ENCODE results near the gene FBXL17.

Gene FBXL17

GRCh38 chr5:107950776-107951175 lies 431.1 kb downstream of the FBXL17 start:
- DNase-seq (ENCODE audit: low read depth): no peak

- DNase-seq (ENCODE audit: low read depth): peak; percentile 4
Measured at GRCh38 chr5:107949688-107950341, 432.1 kb downstream of the FBXL17 start.

GRCh38 chr5:107948377-107948776 lies 433.5 kb downstream of the FBXL17 start:
- no peak for DNase-seq (ENCODE audit: low read depth)

- no peak for DNase-seq (ENCODE audit: low read depth)
Measured at GRCh38 chr5:107945061-107945460, 436.8 kb downstream of the FBXL17 start.

GRCh38 chr5:107943923-107944322 lies 438.0 kb downstream of the FBXL17 start:
- DNase-seq (ENCODE audit: low read depth): no peak

GRCh38 chr5:107941036-107941435 lies 440.9 kb downstream of the FBXL17 start:
- no peak for DNase-seq (ENCODE audit: low read depth)

GRCh38 chr5:107937651-107938355 lies 444.1 kb downstream of the FBXL17 start:
- no peak for DNase-seq (ENCODE audit: low read depth)

- no peak for DNase-seq (ENCODE audit: low read depth)
Measured at GRCh38 chr5:107937204-107937603, 444.7 kb downstream of the FBXL17 start.

GRCh38 chr5:107936515-107936914 lies 445.4 kb downstream of the FBXL17 start:
- no peak for DNase-seq (ENCODE audit: low read depth)

GRCh38 chr5:107935645-107936044 lies 446.3 kb downstream of the FBXL17 start:
- DNase-seq (ENCODE audit: low read depth): no peak

- no peak for DNase-seq (ENCODE audit: low read depth)
Measured at GRCh38 chr5:107933326-107933725, 448.6 kb downstream of the FBXL17 start.

GRCh38 chr5:107930891-107931290 lies 451.0 kb downstream of the FBXL17 start:
- DNase-seq (ENCODE audit: low read depth): no peak

GRCh38 chr5:107930092-107930491 lies 451.8 kb downstream of the FBXL17 start:
- DNase-seq (ENCODE audit: low read depth): no peak

GRCh38 chr5:107929080-107929479 lies 452.8 kb downstream of the FBXL17 start:
- DNase-seq (ENCODE audit: low read depth): no peak

GRCh38 chr5:107926121-107926520 lies 455.8 kb downstream of the FBXL17 start:
- no peak for DNase-seq (ENCODE audit: low read depth)

GRCh38 chr5:107925200-107925599 lies 456.7 kb downstream of the FBXL17 start:
- no peak for DNase-seq (ENCODE audit: low read depth)

GRCh38 chr5:107919969-107920368 lies 461.9 kb downstream of the FBXL17 start:
- DNase-seq (ENCODE audit: low read depth): no peak

- DNase-seq (ENCODE audit: low read depth): no peak
Measured at GRCh38 chr5:107919361-107919760, 462.5 kb downstream of the FBXL17 start.

GRCh38 chr5:107917983-107918382 lies 463.9 kb downstream of the FBXL17 start:
- DNase-seq (ENCODE audit: low read depth): peak; percentile 63

GRCh38 chr5:107916731-107917725 lies 464.9 kb downstream of the FBXL17 start:
- no peak for DNase-seq (ENCODE audit: low read depth)

GRCh38 chr5:107915176-107915812 lies 466.6 kb downstream of the FBXL17 start:
- no peak for DNase-seq (ENCODE audit: low read depth)

GRCh38 chr5:107913494-107913893 lies 468.4 kb downstream of the FBXL17 start:
- no peak for DNase-seq (ENCODE audit: low read depth)

All from EH (cell line).